HG02759 (cell line): Measurements from ENCODE around the gene ADPRHL1.
"Not testable (repeated sequence)": the region's sequence is repeated elsewhere in the genome, so short reads cannot be mapped to it uniquely, and the experiment has no call there.

ENCODE experiments used
- ATAC-seq: cut with Tn5 transposase; IDR thresholded peaks from one replicate; pipeline ENCODE4 v1.9.1; 2021; ENCODE audit warnings: mild to moderate bottlenecking, moderate library complexity; ENCODE audit not compliant: unreplicated experiment

Gene ADPRHL1

DNA sequence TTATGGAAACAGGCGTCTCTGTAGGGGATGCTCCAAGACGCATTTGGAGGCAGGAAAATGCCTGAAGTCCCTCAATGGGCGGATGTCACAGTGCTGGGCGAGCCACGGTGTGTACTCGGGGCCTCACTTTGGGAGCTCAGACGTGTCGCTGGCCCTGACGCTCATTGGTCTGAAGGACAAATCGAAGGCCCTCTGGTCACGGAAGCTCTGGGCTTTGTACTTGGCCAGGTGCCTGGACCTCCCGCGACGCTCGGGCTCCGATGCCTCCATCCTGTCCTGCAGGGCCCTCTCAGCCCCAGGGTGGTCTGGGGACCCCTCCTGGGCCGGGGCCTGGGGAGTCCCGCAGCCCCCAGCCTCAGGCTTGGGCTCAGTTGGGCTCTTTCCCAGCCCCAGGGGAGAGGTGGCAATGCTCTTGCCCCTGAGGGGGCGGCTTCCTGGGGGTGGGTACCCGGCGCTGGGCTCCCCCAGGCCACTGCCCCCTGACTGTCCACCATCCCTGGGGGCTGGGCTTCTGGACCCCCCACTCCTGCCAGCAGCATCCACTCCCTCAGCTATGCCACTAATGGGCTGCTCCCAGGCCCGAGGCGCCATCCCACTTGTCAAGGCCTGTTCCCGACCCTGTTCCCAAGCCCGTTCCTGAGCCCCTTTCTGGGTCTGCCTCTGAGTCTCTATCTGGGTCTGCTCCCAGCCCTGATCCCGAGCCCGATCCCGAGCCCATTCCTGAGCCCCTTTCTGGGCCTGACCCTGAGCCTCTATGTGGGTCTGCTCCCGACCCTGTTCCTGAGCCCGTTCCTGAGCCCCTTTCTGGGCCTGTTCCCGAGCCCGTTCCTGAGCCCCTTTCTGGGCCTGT, 49.8 kb downstream of the ADPRHL1 start:
- no peak for ATAC-seq

DNA sequence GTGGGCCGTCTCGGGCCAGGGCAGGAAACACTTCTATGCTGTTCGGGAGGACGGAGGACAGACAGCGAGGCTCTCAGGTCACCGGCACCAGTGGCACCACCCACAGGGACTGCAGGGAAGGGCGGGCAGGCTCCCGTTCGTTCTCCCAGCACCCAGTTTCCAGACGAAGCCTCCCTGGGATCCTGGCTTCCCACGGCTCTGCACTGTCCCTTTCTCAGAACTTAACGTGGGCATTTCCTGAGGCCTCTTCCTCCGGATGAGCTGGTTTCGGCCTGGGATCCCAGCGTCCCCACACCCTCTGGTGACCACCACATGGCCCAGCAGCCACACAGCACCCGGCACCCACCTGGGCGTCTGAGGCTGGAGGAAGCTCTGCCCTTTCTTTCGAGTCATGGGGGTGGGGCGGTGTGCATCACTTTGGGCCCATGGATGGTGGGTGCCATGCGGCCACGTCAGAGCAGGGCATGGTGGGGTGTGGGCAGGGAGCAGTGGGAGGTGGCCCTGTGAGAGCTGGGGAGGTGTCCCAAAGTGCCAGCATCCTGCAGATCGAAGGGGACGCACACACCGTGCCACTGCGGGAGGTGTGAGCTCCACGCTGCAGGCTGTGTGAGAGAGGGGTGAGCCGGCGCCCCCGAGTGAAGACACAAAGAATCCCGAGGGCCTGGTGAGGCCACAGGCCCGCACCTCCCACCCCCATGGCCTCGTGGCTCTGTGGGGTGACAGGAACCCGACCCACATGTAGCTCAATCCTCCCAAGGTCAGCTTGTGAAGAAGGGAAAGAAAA, 50.6 kb downstream of the ADPRHL1 start:
- no peak for ATAC-seq

DNA sequence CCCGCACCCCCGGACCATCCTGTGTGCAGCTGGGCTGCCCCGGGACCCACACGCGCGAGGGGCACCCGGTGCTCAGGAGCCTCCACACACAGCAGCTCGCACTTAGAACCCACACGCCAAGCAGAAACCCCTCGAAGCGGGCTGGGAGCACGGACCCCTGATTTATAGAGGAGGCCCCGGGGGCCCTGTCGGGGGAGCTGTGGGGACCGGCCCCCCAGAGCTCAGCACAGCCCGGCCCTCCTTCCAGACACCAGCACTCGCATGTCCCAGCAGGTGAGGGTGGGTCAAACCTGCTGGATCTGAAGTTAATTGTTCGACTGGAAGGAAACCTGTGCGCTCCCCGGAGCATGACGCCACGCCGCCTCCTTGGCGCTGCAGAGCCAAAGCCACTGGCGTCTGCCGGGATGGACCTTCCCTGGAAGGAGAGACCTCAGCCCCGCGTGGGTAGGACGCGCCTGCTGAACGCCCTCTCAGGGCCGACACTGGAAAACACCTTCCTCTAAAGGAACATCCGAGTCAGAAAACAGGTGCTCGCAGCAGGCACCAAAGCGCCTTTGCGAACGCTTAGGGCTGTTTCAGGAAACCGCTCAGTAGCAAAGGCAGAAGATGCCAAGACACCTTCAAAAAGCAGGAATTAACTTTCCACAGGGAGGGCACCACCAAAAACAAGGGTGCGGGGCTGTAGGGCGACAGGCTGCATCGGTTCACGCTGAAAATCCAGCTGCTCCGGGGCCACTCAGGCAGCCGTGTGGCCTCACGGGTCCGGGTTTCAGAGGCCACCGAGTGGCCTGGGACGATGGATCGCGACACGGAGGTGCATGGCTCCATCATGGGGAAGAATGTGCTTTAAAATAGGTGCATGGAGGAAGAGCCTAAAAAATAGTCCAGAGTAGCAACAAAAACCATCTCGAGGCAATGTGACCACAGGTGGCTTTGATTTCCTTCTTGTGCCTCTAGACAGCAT, 51.6 kb downstream of the ADPRHL1 start:
- no peak for ATAC-seq

DNA sequence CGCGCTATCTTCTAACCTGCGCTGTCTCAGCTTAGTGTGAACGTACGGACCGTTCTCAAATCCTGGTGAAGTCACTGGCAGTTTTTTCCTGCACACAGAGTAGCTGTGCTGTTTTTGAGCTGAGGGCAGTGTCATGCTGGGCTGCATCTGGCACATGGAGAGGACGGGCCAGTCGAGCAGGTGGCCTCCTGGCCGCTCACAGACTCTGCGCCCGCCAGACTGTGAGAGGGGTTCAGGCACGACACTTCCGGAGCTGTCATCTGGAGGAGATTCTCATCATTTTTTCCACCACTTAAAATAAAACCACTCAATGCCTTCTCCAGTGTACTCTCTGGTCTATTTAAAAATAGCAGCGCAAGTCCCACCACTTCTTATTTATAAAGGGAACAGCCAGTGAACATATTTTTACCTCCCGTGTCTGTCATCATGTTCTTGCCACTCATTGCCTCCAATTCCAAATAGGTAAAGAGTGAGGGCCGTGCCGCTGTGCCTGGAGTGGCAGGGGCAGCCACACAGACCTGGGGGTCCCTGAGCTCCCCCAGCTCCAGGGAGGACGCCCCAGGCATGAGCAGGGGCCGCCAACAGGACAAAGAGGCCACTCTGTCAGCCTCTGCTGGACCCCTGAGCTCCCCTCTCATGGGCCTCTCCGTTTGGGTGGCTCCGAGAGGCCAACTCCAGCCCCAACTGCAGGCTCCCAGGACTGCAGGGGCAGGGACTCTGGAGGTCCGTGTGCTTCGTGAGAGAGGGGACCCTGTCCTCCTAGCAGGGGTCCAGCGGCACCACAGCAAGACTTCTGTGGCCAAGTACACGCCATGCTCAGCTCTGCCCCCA, 52.5 kb downstream of the ADPRHL1 start:
- ATAC-seq = no peak

DNA sequence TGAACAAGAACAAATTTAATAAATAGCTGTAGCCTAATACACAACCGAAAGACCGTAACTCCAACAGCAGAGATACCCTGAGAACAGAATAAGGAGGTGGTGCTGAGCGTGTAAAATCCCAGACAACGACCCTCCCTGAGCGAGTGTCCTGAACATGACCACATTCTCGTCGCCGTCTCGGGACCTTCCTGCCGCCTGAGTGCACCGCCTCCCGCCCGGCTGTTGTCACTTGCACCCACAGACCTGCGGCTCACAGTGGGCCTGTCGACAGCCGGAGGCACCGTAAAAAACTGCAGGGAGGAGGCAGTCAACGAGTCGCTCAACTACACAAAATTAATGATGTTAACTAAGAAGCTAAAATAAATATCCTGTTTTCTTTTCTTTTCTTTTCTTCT, 53.5 kb downstream of the ADPRHL1 start:
- no peak for ATAC-seq

DNA sequence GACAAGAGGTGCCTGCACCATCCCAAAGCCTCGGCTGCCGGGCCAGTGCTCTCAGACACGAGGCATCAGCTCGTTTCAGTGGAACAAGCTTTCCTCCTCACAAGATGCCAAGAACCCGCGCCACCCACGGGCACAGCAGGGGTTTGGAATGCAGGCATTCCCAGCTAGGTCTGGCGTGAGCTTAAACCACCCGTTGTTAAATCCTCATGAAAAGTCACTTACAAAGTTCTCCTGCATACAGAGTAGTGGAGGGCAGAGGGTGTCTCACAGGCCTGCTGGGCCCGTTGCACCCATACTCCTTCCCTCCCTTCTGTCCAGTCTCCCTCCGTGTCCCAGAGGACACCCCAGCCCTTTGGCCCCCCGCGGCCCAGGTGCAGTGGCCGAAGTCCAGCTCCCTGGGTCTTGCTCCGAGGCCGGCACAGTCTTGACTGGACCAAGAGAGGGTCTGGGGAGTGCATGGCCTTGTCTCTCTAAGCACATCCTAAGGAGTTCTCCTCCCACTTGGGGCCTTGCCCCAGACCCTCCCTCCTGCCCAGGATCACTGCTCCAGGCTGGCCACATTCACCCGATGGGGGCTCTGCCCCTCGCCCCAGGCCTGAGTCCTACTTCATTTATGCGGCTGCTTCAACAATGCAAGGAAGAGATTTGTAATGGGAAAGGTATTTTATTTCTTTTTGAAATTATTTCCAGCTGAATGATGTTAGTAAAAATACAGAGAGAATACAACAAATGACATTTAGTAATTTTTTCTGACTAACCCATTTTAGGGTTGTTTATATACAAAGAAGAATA, 54.1 kb downstream of the ADPRHL1 start:
- ATAC-seq = no peak

DNA sequence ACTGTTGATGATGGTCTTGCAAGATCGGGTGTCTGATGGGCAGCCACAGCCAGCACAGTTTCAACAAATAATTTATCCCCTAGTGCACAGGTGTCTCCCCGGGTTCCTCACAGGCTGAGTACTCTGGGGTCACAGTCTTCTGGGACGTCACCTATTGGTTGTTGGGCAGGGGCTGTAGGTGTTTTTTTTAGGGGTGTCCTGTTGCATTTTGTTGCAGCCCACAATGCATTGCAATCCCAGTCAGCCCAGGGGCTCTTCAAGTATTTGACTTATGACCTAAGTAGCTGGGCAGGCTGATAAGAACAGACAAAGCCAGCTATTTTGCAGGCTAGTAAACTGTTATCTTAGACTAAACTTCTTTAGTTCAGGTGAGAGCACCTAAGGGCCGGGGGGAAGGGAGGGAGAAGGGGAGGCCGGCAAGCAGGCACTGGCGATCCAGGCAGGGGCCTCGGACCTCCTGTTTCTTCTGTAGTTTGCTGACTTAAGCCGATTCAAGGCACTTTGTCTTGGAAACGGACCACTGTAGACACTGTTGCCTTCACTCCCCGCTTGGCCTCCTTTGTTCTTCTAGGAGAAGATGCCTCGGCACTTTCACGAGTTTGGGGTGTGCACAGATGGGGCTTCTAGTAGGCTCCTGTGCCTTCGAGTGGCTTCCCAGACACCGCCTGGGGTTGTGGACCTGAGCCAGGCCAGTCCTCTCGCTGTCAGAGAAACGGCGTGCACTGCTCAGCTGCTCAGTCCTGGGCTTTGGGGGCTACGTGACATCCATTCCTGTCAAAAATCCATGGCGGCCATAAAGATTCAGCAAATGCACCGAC, 55.5 kb downstream of the ADPRHL1 start:
- ATAC-seq = no peak

DNA sequence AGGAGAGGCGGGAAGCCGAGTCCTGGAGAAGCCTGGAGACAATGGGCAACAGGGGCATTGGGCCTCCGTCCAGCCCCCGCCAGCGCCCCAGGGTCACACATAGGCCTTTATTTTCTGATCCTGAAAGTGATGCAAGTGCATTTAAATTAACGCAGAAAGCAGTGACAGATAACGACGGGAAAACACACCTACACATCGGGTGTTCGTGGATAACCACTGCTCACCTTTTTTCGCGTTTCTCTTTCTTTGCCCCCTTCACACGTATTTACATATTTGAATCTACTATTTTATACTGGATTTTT, 59.0 kb downstream of the ADPRHL1 start:
- no peak for ATAC-seq

DNA sequence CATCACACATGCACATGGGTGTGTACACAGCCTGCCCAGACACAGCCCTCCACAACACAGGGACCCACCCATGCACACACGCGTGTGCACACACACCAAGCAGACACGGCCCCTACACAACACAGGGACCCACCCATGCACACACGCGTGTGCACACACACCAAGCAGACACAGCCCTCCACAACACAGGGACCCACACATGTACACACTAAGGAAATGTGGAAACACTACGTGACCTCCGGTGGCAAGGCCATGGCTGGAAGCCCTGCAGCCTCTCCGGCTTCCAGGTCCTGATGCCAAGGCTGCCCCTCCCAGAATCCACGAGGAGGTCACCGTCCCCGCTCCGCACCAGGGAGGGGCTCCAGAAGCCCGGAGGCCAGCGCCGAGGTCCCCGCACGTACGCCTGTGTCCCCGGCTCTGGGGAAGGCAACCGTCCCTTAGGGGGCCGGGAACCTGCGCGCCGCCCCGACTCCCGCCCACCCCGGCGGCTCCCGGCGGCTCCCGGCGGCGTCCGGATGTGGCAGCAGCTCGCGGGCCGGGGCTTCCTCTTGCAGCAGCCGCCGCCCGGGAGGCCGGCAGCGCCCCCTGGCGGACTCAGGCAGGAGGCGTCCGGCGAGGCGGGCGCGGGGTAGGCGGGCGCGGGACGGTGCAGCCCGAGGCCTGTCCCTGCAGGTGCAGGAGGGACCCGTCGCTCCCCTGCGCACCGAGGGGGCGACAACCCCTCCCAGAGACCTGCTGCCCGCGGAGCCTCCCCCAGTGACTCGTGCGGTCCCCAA, 59.5 kb downstream of the ADPRHL1 start:
- ATAC-seq = peak; percentile 97

DNA sequence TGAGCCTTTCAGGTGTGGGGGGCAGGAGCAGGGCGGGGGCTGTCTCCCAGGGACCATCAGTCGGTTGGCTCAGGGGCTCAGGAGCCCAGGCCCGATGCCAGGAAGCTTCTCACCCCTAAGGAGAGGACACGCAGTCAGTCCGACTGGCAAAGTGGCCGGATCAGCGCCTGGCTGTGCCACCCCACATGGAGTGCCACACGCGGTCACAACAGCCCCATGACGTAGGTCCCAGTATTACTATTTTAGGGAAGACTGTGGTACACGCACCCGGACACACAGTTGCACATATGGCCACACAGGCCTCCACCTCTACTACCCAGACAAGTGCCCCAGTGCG, 60.1 kb downstream of the ADPRHL1 start:
- ATAC-seq = no peak

DNA sequence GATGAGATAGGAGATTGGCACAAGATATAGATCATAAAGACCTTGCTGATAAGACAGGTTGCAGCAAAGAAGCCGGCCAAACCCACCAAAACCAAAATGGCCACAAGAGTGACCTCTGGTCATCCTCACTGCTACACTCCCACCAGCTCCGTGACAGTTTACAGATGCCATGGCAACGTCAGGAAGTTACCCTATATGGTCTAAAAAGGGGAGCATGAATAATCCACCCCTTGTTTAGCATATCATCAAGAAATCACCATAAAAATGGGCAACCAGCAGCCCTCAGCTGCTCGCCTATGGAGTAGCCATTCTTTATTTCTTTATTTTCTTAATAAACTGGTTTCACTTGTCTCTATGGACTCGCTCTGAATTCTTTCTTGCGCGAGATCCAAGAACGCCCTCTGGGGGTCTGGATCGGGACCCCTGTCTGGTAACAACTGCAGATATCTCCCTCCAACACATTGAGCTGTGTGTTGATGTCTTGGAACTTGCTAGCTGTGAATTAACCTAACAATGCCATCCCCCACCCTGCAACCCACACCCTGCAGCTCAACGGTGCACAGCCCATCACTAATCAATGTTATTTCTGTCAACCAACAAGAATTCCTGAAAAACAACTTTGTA, 62.3 kb downstream of the ADPRHL1 start:
- no peak for ATAC-seq

DNA sequence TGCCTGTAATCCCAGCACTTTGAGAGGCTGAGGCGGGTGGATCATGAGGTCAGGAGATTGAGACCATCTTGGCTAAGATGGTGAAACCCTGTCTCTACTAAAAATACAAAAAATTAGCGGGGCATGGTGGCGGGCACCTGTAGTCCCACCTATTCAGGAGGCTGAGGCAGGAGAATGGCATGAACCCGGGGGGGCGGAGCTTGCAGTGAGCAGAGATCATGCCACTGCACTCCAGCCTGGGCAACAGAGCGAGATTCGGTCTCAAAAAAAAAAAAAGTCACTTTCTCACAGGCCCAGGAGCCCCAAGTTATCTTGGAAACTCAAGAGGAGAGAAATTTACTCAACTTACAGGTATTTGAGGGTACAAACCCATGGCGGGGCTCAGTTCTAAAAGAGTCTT, 63.7 kb downstream of the ADPRHL1 start:
- ATAC-seq = not testable (repeated sequence)

DNA sequence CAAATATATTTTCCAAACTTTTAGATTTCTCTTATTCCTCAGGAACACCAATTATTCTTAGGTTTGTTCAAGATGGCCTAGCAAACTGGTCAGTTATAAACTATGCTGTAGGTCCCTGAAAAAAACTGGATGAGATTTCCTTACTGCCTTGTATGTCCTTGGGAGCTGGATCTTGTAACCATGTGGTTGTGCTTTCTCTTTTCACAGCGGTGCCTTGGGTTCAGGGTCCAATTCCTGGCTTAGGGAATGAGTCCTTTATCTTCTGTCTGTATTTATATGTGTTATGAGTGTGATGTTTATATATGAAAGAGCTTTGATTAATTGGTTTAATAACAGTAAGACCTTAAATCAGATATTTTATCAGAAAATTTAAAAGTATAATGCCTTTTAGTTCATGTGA, 65.9 kb downstream of the ADPRHL1 start:
- no peak for ATAC-seq

DNA sequence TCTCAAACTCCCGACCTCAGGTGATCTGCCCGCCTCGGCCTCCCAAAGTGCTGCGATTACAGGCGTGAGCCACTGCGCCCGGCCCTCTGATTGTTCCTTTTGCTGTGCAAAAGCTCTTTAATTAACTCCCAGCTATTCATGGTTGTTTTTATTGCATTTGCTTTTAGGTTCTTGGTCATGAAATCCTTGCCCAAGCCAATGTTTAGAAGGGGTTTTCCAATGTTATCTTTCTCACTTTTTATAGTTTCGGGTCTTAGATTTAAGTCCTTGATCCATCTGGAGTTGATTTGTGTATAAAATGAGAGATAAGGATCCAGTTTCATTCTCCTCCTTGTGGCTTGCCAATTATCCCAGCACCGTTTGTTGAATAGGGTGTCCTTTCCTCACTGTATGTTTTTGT, 70.2 kb downstream of the ADPRHL1 start:
- no peak for ATAC-seq

DNA sequence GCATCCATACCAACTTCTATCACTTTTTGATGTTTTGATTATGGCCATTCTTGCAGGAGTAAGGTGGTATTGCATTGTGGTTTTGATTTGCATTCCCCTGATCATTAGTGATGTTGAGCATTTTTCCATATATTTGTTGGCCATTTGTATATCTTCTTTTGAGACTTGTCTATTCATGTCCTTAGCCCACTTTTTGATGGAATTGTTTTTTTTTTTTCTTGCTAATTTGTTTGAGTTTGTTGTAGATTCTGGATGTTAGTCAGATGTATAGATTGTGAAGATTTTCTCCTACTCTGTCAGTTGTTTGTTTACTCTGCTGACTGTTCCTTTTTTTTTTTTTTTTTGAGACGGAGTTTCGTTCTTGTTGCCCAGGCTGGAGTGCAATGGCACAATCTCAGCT, 70.7 kb downstream of the ADPRHL1 start:
- not testable (repeated sequence) for ATAC-seq

DNA sequence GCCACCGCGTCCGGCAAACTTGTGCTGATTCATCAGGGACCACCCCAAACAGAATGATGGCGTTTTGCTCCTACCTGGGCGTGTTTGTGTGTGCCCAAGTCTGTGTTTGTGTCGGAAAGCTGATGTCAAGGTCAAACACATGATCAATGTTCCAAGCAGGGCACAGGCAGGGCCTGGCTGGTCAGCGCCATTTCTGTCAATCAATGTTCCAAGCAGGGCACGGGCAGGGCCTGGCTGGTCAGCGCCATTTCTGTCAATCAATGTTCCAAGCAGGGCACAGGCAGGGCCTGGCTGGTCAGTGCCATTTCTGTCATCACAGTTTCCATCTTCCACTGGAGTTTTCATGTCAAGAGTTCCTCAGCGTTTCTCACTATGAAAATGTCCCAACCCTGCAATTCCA, 74.5 kb downstream of the ADPRHL1 start:
- ATAC-seq = no peak

DNA sequence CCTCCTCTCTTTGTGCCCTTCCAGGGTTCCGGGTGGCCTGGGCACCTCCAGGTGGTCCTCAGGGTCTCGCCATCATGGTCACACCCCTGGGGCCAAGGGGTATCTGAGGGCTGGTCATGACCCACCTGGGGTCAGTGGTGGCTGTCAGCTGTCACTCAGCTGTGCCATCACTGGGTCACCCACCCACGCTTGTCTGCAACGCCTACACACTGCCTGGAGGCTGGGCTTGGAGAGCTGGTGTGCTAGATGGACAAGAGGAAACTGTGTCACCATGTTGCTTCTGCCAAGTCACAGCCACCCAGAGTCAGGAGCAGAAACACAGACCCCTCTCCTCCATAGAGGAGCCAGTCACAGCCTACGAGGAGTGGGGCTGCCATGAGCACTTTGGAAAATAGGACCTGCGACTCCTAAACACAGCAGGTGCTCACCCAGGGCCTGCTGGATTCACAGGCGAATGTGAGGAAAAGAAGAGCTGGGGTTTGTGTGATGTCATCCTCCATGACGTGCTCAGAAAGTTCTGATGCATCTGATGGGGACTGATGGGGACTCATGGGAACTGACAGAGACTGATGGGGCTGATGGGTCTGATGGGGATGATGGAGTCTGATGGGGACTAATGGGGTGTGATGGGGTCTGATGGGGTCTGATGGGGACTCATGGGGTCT, 78.6 kb downstream of the ADPRHL1 start:
- no peak for ATAC-seq
